ENCODE results near the gene HLA-DMA. TPM values are rescaled to one million over a fixed set of nuclear protein-coding genes. Genes with fewer than 3 reads are reported as not detected.

HLA-DMA gene
- total and polyA plus RNA-seq, 2 of the 13 experiments (the other 11 are each of a cell fraction or from before 2014, with no cell fraction given), result 0.70 to 0.71 TPM

DNA sequence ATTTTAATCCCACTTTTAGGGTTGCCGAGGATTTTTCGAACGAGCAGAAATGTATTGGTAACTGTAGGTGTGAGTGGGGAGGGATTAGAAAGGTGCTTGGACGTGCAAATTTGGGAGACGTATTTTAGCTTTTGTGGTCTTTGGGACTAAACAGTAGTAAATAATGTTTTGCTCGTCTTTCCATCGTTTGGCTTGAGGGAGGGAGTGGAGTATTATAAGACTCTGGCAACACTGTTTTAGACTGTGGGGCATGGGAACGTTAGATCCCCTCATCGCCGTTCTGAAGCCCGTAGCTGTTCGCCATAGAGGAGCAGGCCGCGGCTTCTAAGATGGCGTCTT, 18.3 kb upstream of the HLA-DMA start (continued):
- peak; percentile 62; the same call in 1 of the 2 replicates for TF ChIP-seq HDAC1 (CRISPR knock-in tag; IDR thresholded peaks at IDR 0.05)
- TF ChIP-seq, protein P1, sequence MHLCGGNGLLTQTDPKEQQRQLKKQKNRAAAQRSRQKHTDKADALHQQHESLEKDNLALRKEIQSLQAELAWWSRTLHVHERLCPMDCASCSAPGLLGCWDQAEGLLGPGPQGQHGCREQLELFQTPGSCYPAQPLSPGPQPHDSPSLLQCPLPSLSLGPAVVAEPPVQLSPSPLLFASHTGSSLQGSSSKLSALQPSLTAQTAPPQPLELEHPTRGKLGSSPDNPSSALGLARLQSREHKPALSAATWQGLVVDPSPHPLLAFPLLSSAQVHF (CRISPR knock-in tag; IDR thresholded peaks at IDR 0.05), result no peak
- 0 out of 2 replicates have a peak, but pooled peaks have one; percentile 45 for TF ChIP-seq PITX1 (CRISPR knock-in tag; IDR thresholded peaks at IDR 0.05)
- no peak for TF ChIP-seq ZNF451 (CRISPR knock-in tag; IDR thresholded peaks at IDR 0.05)
- TF ChIP-seq ZNF383 (CRISPR knock-in tag; IDR thresholded peaks at IDR 0.05; ENCODE audit: borderline replicate concordance), result 0 out of 2 replicates have a peak, but pooled peaks have one; percentile 27
- TF ChIP-seq FOXP4 (CRISPR knock-in tag; IDR thresholded peaks at IDR 0.05), result no peak
- TF ChIP-seq KLF9 (CRISPR knock-in tag; IDR thresholded peaks at IDR 0.05; ENCODE audit: low read depth), result no peak
- TF ChIP-seq, protein P2, sequence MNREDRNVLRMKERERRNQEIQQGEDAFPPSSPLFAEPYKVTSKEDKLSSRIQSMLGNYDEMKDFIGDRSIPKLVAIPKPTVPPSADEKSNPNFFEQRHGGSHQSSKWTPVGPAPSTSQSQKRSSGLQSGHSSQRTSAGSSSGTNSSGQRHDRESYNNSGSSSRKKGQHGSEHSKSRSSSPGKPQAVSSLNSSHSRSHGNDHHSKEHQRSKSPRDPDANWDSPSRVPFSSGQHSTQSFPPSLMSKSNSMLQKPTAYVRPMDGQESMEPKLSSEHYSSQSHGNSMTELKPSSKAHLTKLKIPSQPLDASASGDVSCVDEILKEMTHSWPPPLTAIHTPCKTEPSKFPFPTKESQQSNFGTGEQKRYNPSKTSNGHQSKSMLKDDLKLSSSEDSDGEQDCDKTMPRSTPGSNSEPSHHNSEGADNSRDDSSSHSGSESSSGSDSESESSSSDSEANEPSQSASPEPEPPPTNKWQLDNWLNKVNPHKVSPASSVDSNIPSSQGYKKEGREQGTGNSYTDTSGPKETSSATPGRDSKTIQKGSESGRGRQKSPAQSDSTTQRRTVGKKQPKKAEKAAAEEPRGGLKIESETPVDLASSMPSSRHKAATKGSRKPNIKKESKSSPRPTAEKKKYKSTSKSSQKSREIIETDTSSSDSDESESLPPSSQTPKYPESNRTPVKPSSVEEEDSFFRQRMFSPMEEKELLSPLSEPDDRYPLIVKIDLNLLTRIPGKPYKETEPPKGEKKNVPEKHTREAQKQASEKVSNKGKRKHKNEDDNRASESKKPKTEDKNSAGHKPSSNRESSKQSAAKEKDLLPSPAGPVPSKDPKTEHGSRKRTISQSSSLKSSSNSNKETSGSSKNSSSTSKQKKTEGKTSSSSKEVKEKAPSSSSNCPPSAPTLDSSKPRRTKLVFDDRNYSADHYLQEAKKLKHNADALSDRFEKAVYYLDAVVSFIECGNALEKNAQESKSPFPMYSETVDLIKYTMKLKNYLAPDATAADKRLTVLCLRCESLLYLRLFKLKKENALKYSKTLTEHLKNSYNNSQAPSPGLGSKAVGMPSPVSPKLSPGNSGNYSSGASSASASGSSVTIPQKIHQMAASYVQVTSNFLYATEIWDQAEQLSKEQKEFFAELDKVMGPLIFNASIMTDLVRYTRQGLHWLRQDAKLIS (CRISPR knock-in tag; IDR thresholded peaks at IDR 0.05), result no peak
- no peak for TF ChIP-seq ZNF510 (CRISPR knock-in tag; IDR thresholded peaks at IDR 0.05; ENCODE audit: low read depth)
- TF ChIP-seq SNAPC5 (CRISPR knock-in tag; IDR thresholded peaks at IDR 0.05; ENCODE audit: borderline replicate concordance), result no peak
- TF ChIP-seq, protein P3, sequence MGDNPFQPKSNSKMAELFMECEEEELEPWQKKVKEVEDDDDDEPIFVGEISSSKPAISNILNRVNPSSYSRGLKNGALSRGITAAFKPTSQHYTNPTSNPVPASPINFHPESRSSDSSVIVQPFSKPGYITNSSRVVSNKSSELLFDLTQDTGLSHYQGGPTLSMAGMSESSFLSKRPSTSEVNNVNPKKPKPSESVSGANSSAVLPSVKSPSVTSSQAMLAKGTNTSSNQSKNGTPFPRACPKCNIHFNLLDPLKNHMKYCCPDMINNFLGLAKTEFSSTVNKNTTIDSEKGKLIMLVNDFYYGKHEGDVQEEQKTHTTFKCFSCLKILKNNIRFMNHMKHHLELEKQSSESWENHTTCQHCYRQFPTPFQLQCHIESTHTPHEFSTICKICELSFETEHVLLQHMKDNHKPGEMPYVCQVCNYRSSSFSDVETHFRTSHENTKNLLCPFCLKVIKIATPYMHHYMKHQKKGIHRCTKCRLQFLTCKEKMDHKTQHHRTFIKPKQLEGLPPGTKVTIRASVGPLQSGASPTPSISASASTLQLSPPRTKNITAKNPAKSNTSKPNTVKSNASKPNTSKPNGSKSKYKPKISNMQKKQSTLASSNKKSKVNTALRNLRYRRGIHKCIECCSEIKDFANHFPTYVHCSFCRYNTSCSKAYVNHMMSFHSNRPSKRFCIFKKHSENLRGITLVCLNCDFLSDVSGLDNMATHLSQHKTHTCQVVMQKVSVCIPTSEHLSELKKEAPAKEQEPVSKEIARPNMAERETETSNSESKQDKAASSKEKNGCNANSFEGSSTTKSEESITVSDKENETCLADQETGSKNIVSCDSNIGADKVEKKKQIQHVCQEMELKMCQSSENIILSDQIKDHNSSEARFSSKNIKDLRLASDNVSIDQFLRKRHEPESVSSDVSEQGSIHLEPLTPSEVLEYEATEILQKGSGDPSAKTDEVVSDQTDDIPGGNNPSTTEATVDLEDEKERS (CRISPR knock-in tag; IDR thresholded peaks at IDR 0.05), result peak; percentile 55; the same call in 1 of the 2 replicates
- TF ChIP-seq, protein P4, sequence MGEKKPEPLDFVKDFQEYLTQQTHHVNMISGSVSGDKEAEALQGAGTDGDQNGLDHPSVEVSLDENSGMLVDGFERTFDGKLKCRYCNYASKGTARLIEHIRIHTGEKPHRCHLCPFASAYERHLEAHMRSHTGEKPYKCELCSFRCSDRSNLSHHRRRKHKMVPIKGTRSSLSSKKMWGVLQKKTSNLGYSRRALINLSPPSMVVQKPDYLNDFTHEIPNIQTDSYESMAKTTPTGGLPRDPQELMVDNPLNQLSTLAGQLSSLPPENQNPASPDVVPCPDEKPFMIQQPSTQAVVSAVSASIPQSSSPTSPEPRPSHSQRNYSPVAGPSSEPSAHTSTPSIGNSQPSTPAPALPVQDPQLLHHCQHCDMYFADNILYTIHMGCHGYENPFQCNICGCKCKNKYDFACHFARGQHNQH (CRISPR knock-in tag; IDR thresholded peaks at IDR 0.05), result no peak
- TF ChIP-seq ZUFSP (CRISPR knock-in tag; IDR thresholded peaks at IDR 0.05; ENCODE audit: borderline replicate concordance), result no peak
- peak; percentile 20; the same call in 1 of the 2 replicates for TF ChIP-seq ATF3 (CRISPR knock-in tag; IDR thresholded peaks at IDR 0.05)
- no peak for TF ChIP-seq ZNF547 (CRISPR knock-in tag; IDR thresholded peaks at IDR 0.05)
